WERI-Rb-1 (cell line): ENCODE measurements around the gene SDCCAG8.

Source experiments
- DNase-seq: peaks from one replicate; pipeline ENCODE4 v3.0.0-alpha.2; 2020
- H3K27ac ChIP-seq: fragments of 250-450 bp; sonication (Bioruptor Pico); 2 replicates; pipeline ENCODE4 v1.5.1; 2020; ENCODE audit warnings: mild to moderate bottlenecking, moderate library complexity
- H3K27me3 ChIP-seq: fragments of 250-450 bp; sonication (Bioruptor Pico); 2 replicates; pipeline ENCODE4 v1.5.1; 2021; ENCODE audit warnings: mild to moderate bottlenecking, low read depth, moderate library complexity; ENCODE audit not compliant: insufficient read depth, severe bottlenecking
- H3K36me3 ChIP-seq: fragments of 250-450 bp; sonication (Bioruptor Pico); 2 replicates; pipeline ENCODE4 v1.5.1; 2020; ENCODE audit warnings: mild to moderate bottlenecking, moderate library complexity
- H3K4me3 ChIP-seq: 2 replicates; pipeline ENCODE4 v1.5.1; 2011; ENCODE audit warnings: low read depth, mild to moderate bottlenecking, control low read depth, low read length
- H3K9me3 ChIP-seq: fragments of 250-450 bp; sonication (Bioruptor Pico); 2 replicates; pipeline ENCODE4 v1.5.1; 2021; ENCODE audit warnings: mild to moderate bottlenecking, moderate library complexity; ENCODE audit not compliant: severe bottlenecking
- CTCF ChIP-seq: IDR thresholded peaks from 2 replicates; pipeline ENCODE4 v1.5.1; 2011; ENCODE audit warnings: low read depth, mild to moderate bottlenecking, control low read depth, inconsistent platforms, low read length

The SDCCAG8 gene

GRCh38 chr1:243375596-243375995 lies 119.8 kb downstream of the SDCCAG8 start:
- Histone ChIP-seq H3K9me3 (no peaks in the 10 kb centered on the region), H3K36me3 (peaks cover 13% of the 10 kb centered on the region), H3K27ac (no peak overlapping the region), H3K4me3 (no peak overlapping the region), H3K27me3 (no peaks in the 10 kb centered on the region)
- no peak for DNase-seq
- no peak for TF ChIP-seq CTCF

- Histone ChIP-seq H3K27me3 (no peaks in the 10 kb centered on the region), H3K36me3 (peaks cover 13% of the 10 kb centered on the region), H3K9me3 (no peaks in the 10 kb centered on the region), H3K27ac (no peak overlapping the region), H3K4me3 (no peak overlapping the region)
- TF ChIP-seq CTCF, result no peak
- DNase-seq, result no peak
These were observed 122.8 kb downstream of the SDCCAG8 start for GRCh38 chr1:243378669-243379068.

GRCh38 chr1:243379208-243379607 lies 123.4 kb downstream of the SDCCAG8 start:
- Histone ChIP-seq H3K27me3 (no peaks in the 10 kb centered on the region), H3K36me3 (peaks cover 13% of the 10 kb centered on the region), H3K27ac (no peak overlapping the region), H3K4me3 (no peak overlapping the region), H3K9me3 (no peaks in the 10 kb centered on the region)
- no peak for DNase-seq
- no peak for TF ChIP-seq CTCF

- DNase-seq, result no peak
- no peak for TF ChIP-seq CTCF
- Histone ChIP-seq H3K4me3 (no peak overlapping the region), H3K9me3 (no peaks in the 10 kb centered on the region), H3K36me3 (peaks cover 13% of the 10 kb centered on the region), H3K27ac (no peak overlapping the region), H3K27me3 (no peaks in the 10 kb centered on the region)
These were observed 123.9 kb downstream of the SDCCAG8 start for GRCh38 chr1:243379706-243380105.

- Histone ChIP-seq H3K27me3 (no peaks in the 10 kb centered on the region), H3K36me3 (no peaks in the 10 kb centered on the region), H3K4me3 (no peak overlapping the region), H3K9me3 (no peaks in the 10 kb centered on the region), H3K27ac (no peak overlapping the region)
- no peak for DNase-seq
- TF ChIP-seq CTCF, result no peak
These were observed 132.4 kb downstream of the SDCCAG8 start for GRCh38 chr1:243388276-243388675.

- no peak for DNase-seq
- Histone ChIP-seq H3K36me3 (no peaks in the 10 kb centered on the region), H3K27ac (no peak overlapping the region), H3K27me3 (no peaks in the 10 kb centered on the region), H3K4me3 (no peak overlapping the region), H3K9me3 (no peaks in the 10 kb centered on the region)
- no peak for TF ChIP-seq CTCF
These were observed 134.4 kb downstream of the SDCCAG8 start for GRCh38 chr1:243390162-243390791.
